H1 (cell line): ENCODE data around the gene ACAA1. TPM values are rescaled to one million over a fixed set of nuclear protein-coding genes. Genes with fewer than 3 reads are reported as not detected.

ENCODE experiments used
- CTCF ChIA-PET: fragments of 300-600 bp; sonication (Branson Sonifier 250); formaldehyde crosslinking; loops from one replicate; lab custom pipeline; 2021; ENCODE audit not compliant: partially characterized antibody; lab: Charles Lee
- POLR2A ChIA-PET: fragments of 300-600 bp; sonication (Branson Sonifier 250); formaldehyde crosslinking; loops from one replicate; lab custom pipeline; 2021; ENCODE audit warnings: inconsistent platforms; ENCODE audit not compliant: partially characterized antibody; lab: Charles Lee
- DNase-seq, 2 experiments: peaks; one replicate each; pipeline versions ENCODE4 v3.0.0 to v3.0.0-alpha.2; 2010 to 2022; ENCODE audit warnings: low spot score in 2 of 2, low read depth in 1 of 2, mixed read lengths in 1 of 2
- FAIRE-seq: peaks from 2 replicates; lab custom pipeline; 2011; peaks lifted over from hg19 to GRCh38; lab: Jason Lieb, UNC
- H2AFZ ChIP-seq: 2 replicates; pipeline ENCODE4 v1.8.1; 2012; ENCODE audit warnings: low read length, inconsistent platforms
- H2AK5ac ChIP-seq: 2 replicates; pipeline ENCODE4 v1.6.1; 2013; ENCODE audit warnings: low read depth, low read length
- H2BK120ac ChIP-seq: replicated peaks from 2 replicates; pipeline ENCODE3; 2013; ENCODE audit warnings: low read depth, low read length, inconsistent platforms
- H2BK12ac ChIP-seq: 2 replicates; pipeline ENCODE4 v1.6.1; 2013; ENCODE audit warnings: low read depth, low read length
- H2BK15ac ChIP-seq: 2 replicates; pipeline ENCODE4 v1.6.1; 2013; ENCODE audit warnings: low read length
- H2BK20ac ChIP-seq: 2 replicates; pipeline ENCODE4 v1.6.1; 2013; ENCODE audit warnings: low read length
- H2BK5ac ChIP-seq: 2 replicates; pipeline ENCODE4 v1.6.1; 2013; ENCODE audit warnings: low read depth, low read length
- H3K14ac ChIP-seq: 2 replicates; pipeline ENCODE4 v1.6.1; 2013; ENCODE audit warnings: inconsistent platforms; ENCODE audit not compliant: insufficient read length
- H3K18ac ChIP-seq: 2 replicates; pipeline ENCODE4 v1.6.1; 2013; ENCODE audit warnings: low read length; ENCODE audit errors: extremely low read depth
- H3K23ac ChIP-seq: 2 replicates; pipeline ENCODE4 v1.6.1; 2013; ENCODE audit warnings: inconsistent platforms; ENCODE audit not compliant: insufficient read length
- H3K23me2 ChIP-seq: 2 replicates; pipeline ENCODE4 v1.6.1; 2013; ENCODE audit warnings: low read depth, low read length
- H3K27ac ChIP-seq: 2 replicates; pipeline ENCODE4 v1.6.1; 2011; ENCODE audit warnings: low read depth, low read length, inconsistent platforms
- H3K27me3 ChIP-seq, 4 experiments: replicated peaks in 1 of 4; 1 replicate in 1 of 4; 2 replicates in 3 of 4; pipeline versions ENCODE4 v1.6.1 to v1.8.1; 2011 to 2013; ENCODE audit warnings: low read length in 3 of 4, mild to moderate bottlenecking in 3 of 4, inconsistent platforms in 2 of 4, mixed read lengths in 2 of 4, moderate library complexity in 1 of 4; ENCODE audit not compliant: control insufficient read depth in 3 of 4, insufficient read depth in 3 of 4; ENCODE audit errors: extremely low read depth in 1 of 4
- H3K36me3 ChIP-seq, 4 experiments: 2 replicates each; pipeline versions ENCODE4 v1.6.1 to v1.8.1; 2011 to 2013; ENCODE audit warnings: mild to moderate bottlenecking in 4 of 4, low read length in 3 of 4, moderate library complexity in 2 of 4, control low read depth in 1 of 4, inconsistent platforms in 1 of 4; ENCODE audit not compliant: insufficient read depth in 4 of 4, control insufficient read depth in 2 of 4
- H3K4ac ChIP-seq: replicated peaks from 2 replicates; pipeline ENCODE3; 2013; ENCODE audit warnings: low read length, low read depth, mixed read lengths, inconsistent platforms; ENCODE audit not compliant: insufficient read length
- H3K4me1 ChIP-seq, 4 experiments: replicated peaks in 1 of 4; 1 replicate in 1 of 4; 2 replicates in 3 of 4; pipeline versions ENCODE4 v1.6.1 to v1.8.1; 2011 to 2013; ENCODE audit warnings: low read length in 3 of 4, inconsistent platforms in 2 of 4, mixed read lengths in 1 of 4; ENCODE audit not compliant: insufficient read depth in 4 of 4, control insufficient read depth in 3 of 4
- H3K4me2 ChIP-seq, 2 experiments: 2 replicates each; pipeline versions ENCODE4 v1.6.1 to v1.8.1; 2011 to 2013; ENCODE audit warnings: low read depth in 2 of 2, low read length in 2 of 2, control low read depth in 1 of 2, inconsistent platforms in 1 of 2, mild to moderate bottlenecking in 1 of 2; ENCODE audit not compliant: insufficient read depth in 1 of 2
- H3K4me3 ChIP-seq, 4 experiments: fragments of 200-600, 300-600 bp in 1 of 4; sonication (generic), shearing (Covaris generic), sonication (Bioruptor Twin) in 1 of 4; 2 replicates each; pipeline versions ENCODE4 v1.5.1 to v1.8.1; 2011 to 2016; ENCODE audit warnings: low read length in 4 of 4, low read depth in 3 of 4, control low read depth in 2 of 4, inconsistent platforms in 2 of 4, mild to moderate bottlenecking in 2 of 4, mixed read lengths in 1 of 4, moderate library complexity in 1 of 4; ENCODE audit not compliant: insufficient read depth in 2 of 4; ENCODE audit errors: extremely low read depth in 1 of 4
- H3K56ac ChIP-seq: replicated peaks from 2 replicates; pipeline ENCODE3; 2013; ENCODE audit warnings: low read depth, mild to moderate bottlenecking, mixed read lengths, low read length, inconsistent platforms; ENCODE audit not compliant: insufficient read length
- H3K79me1 ChIP-seq: 2 replicates; pipeline ENCODE4 v1.6.1; 2013; ENCODE audit warnings: low read depth, low read length, control low read depth
- H3K79me2 ChIP-seq, 2 experiments: 2 replicates each; pipeline versions ENCODE4 v1.6.1 to v1.8.1; 2012 to 2013; ENCODE audit warnings: low read length in 2 of 2, mild to moderate bottlenecking in 2 of 2, inconsistent platforms in 1 of 2; ENCODE audit not compliant: insufficient read depth in 2 of 2, control insufficient read depth in 1 of 2
- H3K9ac ChIP-seq, 4 experiments: replicated peaks in 1 of 4; 1 replicate in 1 of 4; 2 replicates in 3 of 4; pipeline versions ENCODE4 v1.6.1 to v1.8.1; 2011 to 2013; ENCODE audit warnings: low read depth in 3 of 4, low read length in 3 of 4, control low read depth in 2 of 4, mild to moderate bottlenecking in 2 of 4, moderate library complexity in 2 of 4, inconsistent platforms in 1 of 4; ENCODE audit errors: extremely low read depth in 1 of 4
- H3K9me3 ChIP-seq, 2 experiments: 2 replicates each; pipeline versions ENCODE4 v1.6.1 to v1.8.1; 2012 to 2013; ENCODE audit warnings: mild to moderate bottlenecking in 2 of 2, moderate library complexity in 2 of 2, control low read depth in 1 of 2, inconsistent platforms in 1 of 2, low read depth in 1 of 2, low read length in 1 of 2, mixed read lengths in 1 of 2; ENCODE audit not compliant: insufficient read depth in 2 of 2
- H4K20me1 ChIP-seq, 2 experiments: replicated peaks in 1 of 2; 2 replicates each; pipeline versions ENCODE3 to v1.8.1; 2011 to 2013; ENCODE audit warnings: inconsistent platforms in 2 of 2, low read length in 2 of 2, mild to moderate bottlenecking in 1 of 2; ENCODE audit not compliant: insufficient read depth in 2 of 2, control insufficient read depth in 1 of 2
- H4K5ac ChIP-seq: 2 replicates; pipeline ENCODE4 v1.6.1; 2013; ENCODE audit warnings: low read length, low read depth, mixed read lengths, inconsistent platforms; ENCODE audit not compliant: insufficient read length
- H4K8ac ChIP-seq: 2 replicates; pipeline ENCODE4 v1.8.0; 2013; ENCODE audit warnings: mild to moderate bottlenecking, moderate library complexity, low read length, inconsistent platforms; ENCODE audit not compliant: insufficient read depth; ENCODE audit errors: extremely low read depth
- H4K91ac ChIP-seq: replicated peaks from 2 replicates; pipeline ENCODE3; 2013; ENCODE audit warnings: low read length, mixed read lengths, inconsistent platforms; ENCODE audit not compliant: insufficient read length
- BRCA1 ChIP-seq: IDR thresholded peaks from 2 replicates; pipeline ENCODE4 v1.6.1; 2012; ENCODE audit warnings: low read depth, low read length, improper control_type of control experiment
- CHD1 ChIP-seq: IDR thresholded peaks from 2 replicates; pipeline ENCODE4 v1.6.1; 2012; ENCODE audit warnings: low read depth, low read length, improper control_type of control experiment
- EGR1 ChIP-seq: IDR thresholded peaks from 2 replicates; pipeline ENCODE4 v1.6.1; 2011; ENCODE audit warnings: low read depth, low read length, borderline replicate concordance
- KDM4A ChIP-seq: IDR thresholded peaks from one replicate; pipeline ENCODE4 v1.7.1; 2012; ENCODE audit warnings: low read depth, mild to moderate bottlenecking, moderate library complexity, low read length, inconsistent platforms; ENCODE audit not compliant: severe bottlenecking
- MAX ChIP-seq: IDR thresholded peaks from 2 replicates; pipeline ENCODE4 v1.6.1; 2012; ENCODE audit warnings: inconsistent platforms
- RXRA ChIP-seq: IDR thresholded peaks from 2 replicates; pipeline ENCODE4 v1.6.1; 2011; ENCODE audit warnings: low read depth, mild to moderate bottlenecking, low read length, moderate library complexity; ENCODE audit not compliant: insufficient read depth
- TAF1 ChIP-seq: IDR thresholded peaks from 2 replicates; pipeline ENCODE4 v1.6.1; 2011; ENCODE audit warnings: mild to moderate bottlenecking, low read depth, low read length
- WGBS, 2 experiments: shearing (Covaris generic) in 1 of 2; methylation state at CpG; one replicate each; pipeline versions ENCODE4 v1.1.6 to v1.1.7; 2013 to 2015; ENCODE audit warnings: low lambda C conversion rate in 2 of 2, mixed read lengths in 2 of 2, inconsistent platforms in 1 of 2, low coverage in 1 of 2, missing lambda C conversion rate in 1 of 2; ENCODE audit not compliant: insufficient replicate concordance in 2 of 2, insufficient coverage in 1 of 2, insufficient read length in 1 of 2; ENCODE audit errors: extremely low coverage in 1 of 2, missing lambda C conversion rate in 1 of 2; 5-methylcytosine and 5-hydroxymethylcytosine counted together
- polyA plus RNA-seq, 7 experiments: library from polyadenylated mRNA; depleted of rRNA in 3 of 7; stranded (reverse) in 5 of 7; unstranded in 2 of 7; fragments of >200 nt in 5 of 7; fragments of 200-250 nt in 2 of 7; gene quantifications; 1 replicate in 5 of 7; 2 replicates in 1 of 7; 4 replicates in 1 of 7; pipeline versions ENCODE4 v1.2.1 to v1.2.3, GENCODE V29; 2011 to 2013; ENCODE audit warnings: missing spikeins in 2 of 7, mixed read lengths in 2 of 7
- total RNA-seq: library from RNA; stranded (reverse); fragmentation: NEBNext Ultra II Directional; extraction: Animal tissue kit (Norgen Biotek cat#: 25700); gene quantifications from 2 replicates; pipeline ENCODE4 v1.2.1, GENCODE V29; 2021
- TF ChIP-seq, protein P1 (sequence below): IDR thresholded peaks from 2 replicates; pipeline ENCODE4 v1.6.1; 2011; ENCODE audit warnings: low read depth, mild to moderate bottlenecking, low read length; ENCODE audit not compliant: insufficient read depth

Gene ACAA1
- total and polyA plus RNA-seq, 2 of the 8 experiments (the other 6 are each of a cell fraction or from before 2014, with no cell fraction given): 23.1 to 34.8 TPM

DNA sequence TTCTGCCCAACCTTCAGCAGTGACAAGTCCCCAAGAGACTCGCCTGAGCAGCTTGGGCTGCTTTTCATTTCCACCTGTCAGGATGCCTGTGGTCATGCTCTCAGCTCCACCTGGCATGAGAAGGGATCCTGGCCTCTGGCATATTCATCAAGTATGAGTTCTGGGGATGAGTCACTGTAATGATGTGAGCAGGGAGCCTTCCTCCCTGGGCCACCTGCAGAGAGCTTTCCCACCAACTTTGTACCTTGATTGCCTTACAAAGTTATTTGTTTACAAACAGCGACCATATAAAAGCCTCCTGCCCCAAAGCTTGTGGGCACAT lies 5.0 kb upstream of the ACAA1 start:
- no peaks in the 10 kb centered on the region for H3K27me3 ChIP-seq
- no peak overlapping the region for H3K9ac ChIP-seq
- no peak overlapping the region for H3K23ac ChIP-seq
- no peaks in the 10 kb centered on the region for H3K79me1 ChIP-seq
- no peak overlapping the region for H3K18ac ChIP-seq
- TF ChIP-seq RXRA: no peak
- TF ChIP-seq, protein P1, sequence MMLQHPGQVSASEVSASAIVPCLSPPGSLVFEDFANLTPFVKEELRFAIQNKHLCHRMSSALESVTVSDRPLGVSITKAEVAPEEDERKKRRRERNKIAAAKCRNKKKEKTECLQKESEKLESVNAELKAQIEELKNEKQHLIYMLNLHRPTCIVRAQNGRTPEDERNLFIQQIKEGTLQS: no peak
- TF ChIP-seq CHD1: no peak
- no peak for TF ChIP-seq KDM4A
- TF ChIP-seq BRCA1: no peak
- no peak for TF ChIP-seq EGR1
- TF ChIP-seq MAX: no peak
- no peak for TF ChIP-seq TAF1
- H3K4me3 ChIP-seq: no peak overlapping the region
- no peaks in the 10 kb centered on the region for H3K9me3 ChIP-seq
- no peak overlapping the region for H2BK15ac ChIP-seq
- H3K4ac ChIP-seq: no peak overlapping the region
- H2BK120ac ChIP-seq: no peak overlapping the region
- H4K8ac ChIP-seq: no peak overlapping the region; the same call in 1 of the 2 replicates
- H3K27ac ChIP-seq: no peak overlapping the region
- H2AK5ac ChIP-seq: no peak overlapping the region
- no peak overlapping the region for H2BK5ac ChIP-seq
- no peak overlapping the region for H2BK20ac ChIP-seq
- CTCF ChIA-PET: interaction anchor here (1.2 to 8.1 kb wide), 6 partner anchors 10 to 156 kb away, joined by 3 to 52 read pairs (median 6); no protein-coding TSS in a partner anchor
- H3K56ac ChIP-seq: no peak overlapping the region
- no peak overlapping the region for H2BK12ac ChIP-seq
- H4K91ac ChIP-seq: no peak overlapping the region
- H2AFZ ChIP-seq: no peak overlapping the region
- no peak for FAIRE-seq
- 83% methylated on average over 2 of the region's 2 CpGs; no CpG with 5 or more reads in 1 of the 2 experiments for WGBS, 2 experiments
- no peak for DNase-seq
- H3K4me1 ChIP-seq: peaks cover 7 to 16% (median 13%) of the 10 kb centered on the region in 4 experiments
- H3K4me2 ChIP-seq: no peak overlapping the region
- H3K23me2 ChIP-seq: peaks cover 18% of the 10 kb centered on the region
- H4K20me1 ChIP-seq: no peaks in the 10 kb centered on the region
- H3K79me2 ChIP-seq: peaks cover 0 to 8% of the 10 kb centered on the region in 2 experiments; a peak in 1 of 4 replicates
- peaks cover 3 to 11% (median 8%) of the 10 kb centered on the region in 4 experiments; a peak in 4 of 8 replicates for H3K36me3 ChIP-seq
- no peak overlapping the region for H4K5ac ChIP-seq
- H3K14ac ChIP-seq: no peak overlapping the region
- POLR2A ChIA-PET: interaction anchor here (1.3 to 2.3 kb wide), 2 partner anchors 22 to 23 kb away, joined by 3 to 13 read pairs; partner anchors contain the start of gene OXSR1
